ENCODE measurements around the gene RNU2-1.

DNA sequence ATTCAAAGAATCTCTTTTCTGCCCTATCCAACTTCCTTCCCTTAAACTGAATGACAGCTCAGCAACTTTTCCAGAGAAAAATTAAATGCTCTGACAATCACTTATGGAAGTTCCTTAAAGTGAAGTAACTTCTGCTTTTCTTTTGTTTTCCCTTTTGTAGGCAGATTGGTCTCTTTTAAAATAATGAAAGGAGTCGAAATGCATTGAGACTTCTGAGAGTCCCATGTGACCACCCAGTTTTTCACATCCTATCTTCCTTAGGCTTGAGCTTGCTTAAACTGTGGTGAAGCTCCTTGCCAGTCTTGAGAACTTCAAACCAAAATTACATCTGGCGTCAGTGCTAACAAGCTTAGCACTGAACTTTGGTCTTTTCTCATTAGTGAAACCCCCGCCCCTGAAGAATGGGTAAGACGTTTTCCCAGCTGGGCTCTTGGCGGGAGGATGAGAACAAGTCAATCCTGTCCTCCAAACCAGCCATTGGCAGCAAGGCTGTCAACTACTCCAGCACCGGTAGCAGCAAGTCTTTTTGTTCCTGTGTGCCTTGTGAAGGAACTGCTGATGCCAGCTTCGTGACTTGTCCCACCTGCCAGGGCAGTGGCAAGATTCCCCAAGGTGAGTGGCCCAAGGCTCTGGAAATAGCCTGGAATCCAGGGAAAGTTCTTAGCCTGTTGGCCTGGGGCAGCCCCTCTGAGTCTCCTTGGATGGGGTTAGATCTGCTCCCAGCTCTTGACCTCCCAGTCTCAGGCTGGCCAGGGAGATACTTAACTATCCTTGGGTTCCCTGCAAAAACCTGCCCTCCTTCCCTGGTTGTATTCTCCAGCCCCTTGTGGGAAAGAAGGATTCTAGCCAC lies 20.9 kb downstream of the RNU2-1 start:
- TF ChIP-seq POLR2AphosphoS5 (IDR thresholded peaks at IDR 0.05) (no peak), POLR2A (IDR thresholded peaks at IDR 0.05) (no peak)
- TF ChIP-seq, protein P1, sequence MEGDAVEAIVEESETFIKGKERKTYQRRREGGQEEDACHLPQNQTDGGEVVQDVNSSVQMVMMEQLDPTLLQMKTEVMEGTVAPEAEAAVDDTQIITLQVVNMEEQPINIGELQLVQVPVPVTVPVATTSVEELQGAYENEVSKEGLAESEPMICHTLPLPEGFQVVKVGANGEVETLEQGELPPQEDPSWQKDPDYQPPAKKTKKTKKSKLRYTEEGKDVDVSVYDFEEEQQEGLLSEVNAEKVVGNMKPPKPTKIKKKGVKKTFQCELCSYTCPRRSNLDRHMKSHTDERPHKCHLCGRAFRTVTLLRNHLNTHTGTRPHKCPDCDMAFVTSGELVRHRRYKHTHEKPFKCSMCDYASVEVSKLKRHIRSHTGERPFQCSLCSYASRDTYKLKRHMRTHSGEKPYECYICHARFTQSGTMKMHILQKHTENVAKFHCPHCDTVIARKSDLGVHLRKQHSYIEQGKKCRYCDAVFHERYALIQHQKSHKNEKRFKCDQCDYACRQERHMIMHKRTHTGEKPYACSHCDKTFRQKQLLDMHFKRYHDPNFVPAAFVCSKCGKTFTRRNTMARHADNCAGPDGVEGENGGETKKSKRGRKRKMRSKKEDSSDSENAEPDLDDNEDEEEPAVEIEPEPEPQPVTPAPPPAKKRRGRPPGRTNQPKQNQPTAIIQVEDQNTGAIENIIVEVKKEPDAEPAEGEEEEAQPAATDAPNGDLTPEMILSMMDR (IDR thresholded peaks at IDR 0.05 in 8 of 11, conservative IDR thresholded peaks at IDR 0.05 in 3 of 11), result no peak
